ENCODE results near the gene DNAL4. TPM values are rescaled to one million over a fixed set of nuclear protein-coding genes. Genes with fewer than 3 reads are reported as not detected.

DNAL4 gene
- total RNA-seq, 2 donors from 2014 or later = 5.1 to 7.2 TPM

GRCh38 chr22:38832005-38832978, 38.3 kb upstream of the DNAL4 start:
- Mint-ChIP-seq H3K4me1 (no peaks in the 10 kb centered on the region), H3K36me3 (ENCODE audit: low read depth) (no peaks in the 10 kb centered on the region), H3K27ac (no peak overlapping the region), H3K4me3 (no peak overlapping the region), H3K27me3 (no peaks in the 10 kb centered on the region)
- H3K9me3 ChIP-seq (ENCODE audit: control insufficient read depth, low read length, poor library complexity, severe bottlenecking) = no peaks in the 10 kb centered on the region
- ATAC-seq (no peak), DNase-seq (no peak)

GRCh38 chr22:38831166-38831945, 37.4 kb upstream of the DNAL4 start:
- H3K9me3 ChIP-seq (ENCODE audit: control insufficient read depth, low read length, poor library complexity, severe bottlenecking) = no peaks in the 10 kb centered on the region
- no peak overlapping the region for H3K27ac Mint-ChIP-seq
- H3K36me3 Mint-ChIP-seq (ENCODE audit: low read depth) = no peaks in the 10 kb centered on the region
- H3K4me1 Mint-ChIP-seq = no peaks in the 10 kb centered on the region
- no peak overlapping the region for H3K4me3 Mint-ChIP-seq
- H3K27me3 Mint-ChIP-seq = no peaks in the 10 kb centered on the region
- no peak for DNase-seq
- no peak for ATAC-seq

- Mint-ChIP-seq H3K4me1 (no peaks in the 10 kb centered on the region), H3K36me3 (ENCODE audit: low read depth) (no peaks in the 10 kb centered on the region), H3K27me3 (no peaks in the 10 kb centered on the region), H3K4me3 (no peak overlapping the region), H3K27ac (no peak overlapping the region)
- no peak for ATAC-seq
- no peak for DNase-seq
- H3K9me3 ChIP-seq (ENCODE audit: control insufficient read depth, low read length, poor library complexity, severe bottlenecking) = no peaks in the 10 kb centered on the region
Observed at GRCh38 chr22:38830845-38831108, 36.8 kb upstream of the DNAL4 start.

GRCh38 chr22:38830026-38830844, 36.3 kb upstream of the DNAL4 start:
- no peaks in the 10 kb centered on the region for H3K9me3 ChIP-seq (ENCODE audit: control insufficient read depth, low read length, poor library complexity, severe bottlenecking)
- DNase-seq = no peak
- Mint-ChIP-seq H3K4me3 (no peak overlapping the region), H3K36me3 (ENCODE audit: low read depth) (no peaks in the 10 kb centered on the region), H3K27ac (no peak overlapping the region), H3K27me3 (no peaks in the 10 kb centered on the region), H3K4me1 (no peaks in the 10 kb centered on the region)
- no peak for ATAC-seq

DNA sequence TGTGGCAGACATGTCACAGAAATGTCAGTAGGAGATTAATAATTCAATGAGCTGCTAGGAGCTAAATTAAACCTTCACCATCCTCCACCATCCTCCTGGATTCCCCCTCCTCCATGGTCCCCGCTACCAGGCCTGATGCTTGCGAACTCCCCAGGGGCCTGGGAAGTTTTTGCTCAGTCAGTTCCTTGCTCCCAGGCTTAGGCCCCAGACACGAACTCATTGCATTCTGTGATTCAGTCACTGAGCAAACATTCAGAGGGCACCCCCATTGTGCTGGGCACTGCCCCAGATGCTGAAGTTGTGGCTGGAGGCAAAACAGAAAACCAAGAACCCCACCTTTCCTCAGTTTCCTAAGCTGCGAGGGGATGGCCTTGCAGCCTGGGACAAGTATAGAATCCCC, 35.5 kb upstream of the DNAL4 start:
- Mint-ChIP-seq H3K4me1 (no peaks in the 10 kb centered on the region), H3K27ac (no peak overlapping the region), H3K36me3 (ENCODE audit: low read depth) (no peaks in the 10 kb centered on the region), H3K27me3 (no peaks in the 10 kb centered on the region), H3K4me3 (no peak overlapping the region)
- H3K9me3 ChIP-seq (ENCODE audit: control insufficient read depth, low read length, poor library complexity, severe bottlenecking) = no peaks in the 10 kb centered on the region
- no peak for DNase-seq
- no peak for ATAC-seq

DNA sequence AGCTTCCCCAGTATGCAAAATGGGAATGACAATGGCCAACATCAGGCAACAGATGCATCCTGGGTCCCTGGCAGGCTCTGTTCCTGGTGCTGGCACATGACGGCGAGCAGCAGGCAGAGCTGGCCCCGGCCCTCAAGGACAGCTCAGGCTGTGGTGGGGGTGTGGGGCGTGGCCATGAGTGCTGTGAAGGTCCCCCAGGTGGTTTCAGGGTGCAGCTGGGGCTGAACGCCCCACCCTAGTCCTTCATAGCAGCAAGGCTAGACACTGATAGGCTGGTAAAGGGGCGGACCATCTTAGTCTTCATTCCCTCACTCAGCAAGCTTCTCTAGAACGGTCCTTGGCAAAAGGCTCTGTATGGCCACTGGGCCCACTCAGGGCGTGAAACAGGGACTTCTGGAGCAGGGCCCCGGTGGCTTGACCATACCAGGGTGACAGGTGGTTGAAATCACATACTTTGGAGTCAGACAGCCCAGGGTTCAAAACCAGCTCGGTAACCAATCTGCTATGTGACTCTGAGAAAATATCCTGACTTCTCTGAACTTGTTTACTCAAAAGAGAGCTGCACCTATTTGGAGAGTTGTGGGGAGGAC, 34.8 kb upstream of the DNAL4 start:
- no peaks in the 10 kb centered on the region for H3K27me3 Mint-ChIP-seq
- no peaks in the 10 kb centered on the region for H3K4me1 Mint-ChIP-seq
- no peak overlapping the region for H3K27ac Mint-ChIP-seq
- ATAC-seq (no peak), DNase-seq (no peak)
- H3K36me3 Mint-ChIP-seq (ENCODE audit: low read depth) = no peaks in the 10 kb centered on the region
- no peak overlapping the region for H3K4me3 Mint-ChIP-seq
- no peaks in the 10 kb centered on the region for H3K9me3 ChIP-seq (ENCODE audit: control insufficient read depth, low read length, poor library complexity, severe bottlenecking)

GRCh38 chr22:38828191-38828590, 34.2 kb upstream of the DNAL4 start:
- DNase-seq (no peak), ATAC-seq (no peak)
- no peak overlapping the region for H3K4me3 Mint-ChIP-seq
- H3K27ac Mint-ChIP-seq = no peak overlapping the region
- H3K9me3 ChIP-seq (ENCODE audit: control insufficient read depth, low read length, poor library complexity, severe bottlenecking) = no peaks in the 10 kb centered on the region
- no peaks in the 10 kb centered on the region for H3K4me1 Mint-ChIP-seq
- no peaks in the 10 kb centered on the region for H3K27me3 Mint-ChIP-seq
- H3K36me3 Mint-ChIP-seq (ENCODE audit: low read depth) = no peaks in the 10 kb centered on the region

DNA sequence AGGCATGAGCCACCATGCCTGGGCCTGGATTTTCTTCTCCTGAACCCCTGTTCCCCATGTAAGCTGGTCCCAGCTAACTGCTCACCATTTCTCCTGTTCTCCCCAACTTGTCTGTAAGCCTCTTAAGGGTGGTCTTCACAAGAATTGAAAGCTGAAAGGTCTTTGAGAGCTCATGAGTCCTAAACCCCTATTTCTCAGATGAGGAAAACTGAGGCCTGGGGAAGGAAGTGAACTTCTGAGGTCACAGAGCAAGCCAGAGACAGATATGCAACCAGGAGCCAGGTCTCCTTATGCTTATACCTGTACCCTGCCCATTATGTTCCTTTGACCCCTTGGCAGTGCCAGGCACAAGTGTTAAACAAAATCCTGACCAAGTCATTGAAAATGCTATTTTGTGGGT, 33.6 kb upstream of the DNAL4 start:
- no peak for ATAC-seq
- Mint-ChIP-seq H3K27ac (no peak overlapping the region), H3K4me3 (no peak overlapping the region), H3K36me3 (ENCODE audit: low read depth) (no peaks in the 10 kb centered on the region), H3K27me3 (no peaks in the 10 kb centered on the region), H3K4me1 (no peaks in the 10 kb centered on the region)
- H3K9me3 ChIP-seq (ENCODE audit: control insufficient read depth, low read length, poor library complexity, severe bottlenecking) = no peaks in the 10 kb centered on the region
- DNase-seq = no peak

GRCh38 chr22:38826801-38827200, 32.9 kb upstream of the DNAL4 start:
- Mint-ChIP-seq H3K27me3 (no peaks in the 10 kb centered on the region), H3K27ac (no peak overlapping the region), H3K4me1 (no peaks in the 10 kb centered on the region), H3K36me3 (ENCODE audit: low read depth) (no peaks in the 10 kb centered on the region), H3K4me3 (no peak overlapping the region)
- H3K9me3 ChIP-seq (ENCODE audit: control insufficient read depth, low read length, poor library complexity, severe bottlenecking) = no peaks in the 10 kb centered on the region
- DNase-seq = no peak
- no peak for ATAC-seq

DNA sequence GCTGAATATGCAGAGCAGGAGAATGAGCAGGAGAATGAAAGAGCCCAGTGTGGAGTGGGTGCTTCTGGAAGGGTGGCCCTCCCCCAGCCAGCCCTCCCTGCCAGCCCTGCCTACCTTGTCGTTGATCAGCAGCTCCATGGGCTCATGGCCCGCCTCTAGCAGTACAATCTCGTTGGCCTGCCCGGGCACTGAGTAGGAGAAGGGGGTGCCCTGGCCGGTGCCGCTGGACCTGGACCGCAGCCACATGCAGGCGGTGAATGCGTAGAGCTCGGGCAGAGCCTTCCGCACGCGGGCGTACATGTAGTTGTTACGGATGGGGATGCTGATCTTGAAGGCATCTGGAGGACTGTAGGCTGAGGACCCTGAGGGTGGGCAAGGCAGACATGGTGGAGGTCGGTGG, 32.4 kb upstream of the DNAL4 start:
- Mint-ChIP-seq H3K36me3 (ENCODE audit: low read depth) (no peaks in the 10 kb centered on the region), H3K27me3 (no peaks in the 10 kb centered on the region), H3K27ac (no peak overlapping the region), H3K4me1 (no peaks in the 10 kb centered on the region), H3K4me3 (no peak overlapping the region)
- ATAC-seq (no peak), DNase-seq (no peak)
- H3K9me3 ChIP-seq (ENCODE audit: control insufficient read depth, low read length, poor library complexity, severe bottlenecking) = no peaks in the 10 kb centered on the region

DNA sequence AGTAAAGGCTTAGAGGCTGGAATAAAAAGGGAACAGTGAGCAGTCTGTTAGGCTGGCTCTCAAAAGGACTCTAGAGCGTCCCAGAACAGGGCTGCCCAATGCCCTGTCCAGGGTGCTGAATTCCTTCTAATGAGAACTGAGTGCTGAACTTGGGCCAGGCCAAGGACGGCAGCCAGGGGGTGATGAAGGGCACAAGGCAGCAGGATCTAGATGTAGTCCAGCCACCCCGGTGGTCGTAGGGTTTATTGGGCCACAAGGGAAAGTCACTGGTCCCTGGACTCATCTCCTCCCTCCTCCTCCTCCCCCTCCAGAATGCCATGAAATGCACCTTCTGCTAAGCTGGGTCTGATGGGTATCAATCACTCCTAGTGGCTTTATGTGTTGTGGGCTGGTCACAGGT, 30.6 kb upstream of the DNAL4 start:
- Mint-ChIP-seq H3K27ac (no peak overlapping the region), H3K4me1 (no peaks in the 10 kb centered on the region), H3K36me3 (ENCODE audit: low read depth) (no peaks in the 10 kb centered on the region), H3K27me3 (no peaks in the 10 kb centered on the region), H3K4me3 (no peak overlapping the region)
- ATAC-seq (peak; percentile 74), DNase-seq (peak in 1 of 3 donors; percentile 38)
- no peaks in the 10 kb centered on the region for H3K9me3 ChIP-seq (ENCODE audit: control insufficient read depth, low read length, poor library complexity, severe bottlenecking)

GRCh38 chr22:38823637-38824036, 29.7 kb upstream of the DNAL4 start:
- H3K27me3 Mint-ChIP-seq = no peaks in the 10 kb centered on the region
- ATAC-seq (no peak), DNase-seq (no peak)
- H3K36me3 Mint-ChIP-seq (ENCODE audit: low read depth) = no peaks in the 10 kb centered on the region
- H3K4me3 Mint-ChIP-seq = no peak overlapping the region
- no peaks in the 10 kb centered on the region for H3K9me3 ChIP-seq (ENCODE audit: control insufficient read depth, low read length, poor library complexity, severe bottlenecking)
- no peak overlapping the region for H3K27ac Mint-ChIP-seq
- no peaks in the 10 kb centered on the region for H3K4me1 Mint-ChIP-seq

DNA sequence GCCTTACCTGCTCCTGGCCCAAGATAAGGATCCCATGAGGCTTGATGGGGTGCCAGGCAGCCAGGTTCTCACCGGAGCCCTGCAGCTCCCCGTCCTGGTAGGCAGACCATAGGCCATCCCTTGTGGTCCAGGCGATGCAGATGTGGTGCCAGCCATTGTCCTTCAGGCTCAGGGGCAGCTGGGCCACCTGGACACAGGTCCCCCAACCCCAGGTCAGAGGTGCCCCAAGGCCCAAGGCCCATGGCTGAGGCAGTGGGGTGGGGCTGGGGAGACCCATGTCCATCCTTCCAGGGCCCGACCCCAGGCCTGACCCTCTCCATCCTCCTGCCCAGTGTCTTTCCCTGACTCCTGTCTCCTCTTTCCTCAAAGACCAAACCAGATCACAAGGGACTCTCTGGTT, 29.1 kb upstream of the DNAL4 start:
- ATAC-seq = no peak
- no peaks in the 10 kb centered on the region for H3K4me1 Mint-ChIP-seq
- no peak overlapping the region for H3K4me3 Mint-ChIP-seq
- no peaks in the 10 kb centered on the region for H3K9me3 ChIP-seq (ENCODE audit: control insufficient read depth, low read length, poor library complexity, severe bottlenecking)
- H3K27ac Mint-ChIP-seq = no peak overlapping the region
- H3K36me3 Mint-ChIP-seq (ENCODE audit: low read depth) = no peaks in the 10 kb centered on the region
- DNase-seq = no peak
- H3K27me3 Mint-ChIP-seq = no peaks in the 10 kb centered on the region
